Measurements from ENCODE around the gene HSPA13.

- no peak for TF ChIP-seq CTCF (IDR thresholded peaks at IDR 0.05)
- TF ChIP-seq EZH2 (IDR thresholded peaks at IDR 0.05; ENCODE audit: borderline replicate concordance, insufficient read depth, low read depth, low read length, poor library complexity, severe bottlenecking), result no peak
Measured at GRCh38 chr21:14388282-14388681, 5.3 kb upstream of the HSPA13 start.
